Measurements from ENCODE around the gene HOXA11. TPM values are rescaled to one million over a fixed set of nuclear protein-coding genes. Genes with fewer than 3 reads are reported as not detected.

Gene HOXA11
- total and polyA plus RNA-seq, 5 donors from 2014 or later, result not detected

- no peak overlapping the region for H3K27ac Mint-ChIP-seq
- Histone ChIP-seq H3K27ac (ENCODE audit: insufficient read depth, low read length, poor library complexity, severe bottlenecking) (no peak overlapping the region), H3K4me3 (ENCODE audit: low read depth, low read length) (no peak overlapping the region), H3K27me3 (ENCODE audit: control insufficient read depth, insufficient read depth, low read length) (peaks cover 67% of the 10 kb centered on the region), H3K9me3 (ENCODE audit: control insufficient read depth in 2 of 2, low read length in 2 of 2) (peaks cover 0 to 6% of the 10 kb centered on the region in 2 experiments), H3K4me1 (ENCODE audit: control insufficient read depth, insufficient read depth, low read length, poor library complexity, severe bottlenecking) (peaks cover 28% of the 10 kb centered on the region), H3K36me3 (ENCODE audit: control insufficient read depth, insufficient read depth, low read length) (no peaks in the 10 kb centered on the region)
- DNase-seq, result no peak
- H3K4me1 Mint-ChIP-seq, result peaks cover 0 to 49% (median 16%) of the 10 kb centered on the region in 4 donors
- ATAC-seq (ENCODE audit: low read depth in 2 of 2), result no peak
- peaks cover 91% of the 10 kb centered on the region for H3K27me3 Mint-ChIP-seq
- peak overlapping the region in 3 of 4 donors; percentile 44 to 60 (median 47) for H3K4me3 Mint-ChIP-seq
- H3K36me3 Mint-ChIP-seq, result no peaks in the 10 kb centered on the region
- peaks cover 0 to 18% (median 0%) of the 10 kb centered on the region in 7 donors for H3K9me3 Mint-ChIP-seq
Measured at GRCh38 chr7:27198871-27199801, 14.1 kb upstream of the HOXA11 start.

DNA sequence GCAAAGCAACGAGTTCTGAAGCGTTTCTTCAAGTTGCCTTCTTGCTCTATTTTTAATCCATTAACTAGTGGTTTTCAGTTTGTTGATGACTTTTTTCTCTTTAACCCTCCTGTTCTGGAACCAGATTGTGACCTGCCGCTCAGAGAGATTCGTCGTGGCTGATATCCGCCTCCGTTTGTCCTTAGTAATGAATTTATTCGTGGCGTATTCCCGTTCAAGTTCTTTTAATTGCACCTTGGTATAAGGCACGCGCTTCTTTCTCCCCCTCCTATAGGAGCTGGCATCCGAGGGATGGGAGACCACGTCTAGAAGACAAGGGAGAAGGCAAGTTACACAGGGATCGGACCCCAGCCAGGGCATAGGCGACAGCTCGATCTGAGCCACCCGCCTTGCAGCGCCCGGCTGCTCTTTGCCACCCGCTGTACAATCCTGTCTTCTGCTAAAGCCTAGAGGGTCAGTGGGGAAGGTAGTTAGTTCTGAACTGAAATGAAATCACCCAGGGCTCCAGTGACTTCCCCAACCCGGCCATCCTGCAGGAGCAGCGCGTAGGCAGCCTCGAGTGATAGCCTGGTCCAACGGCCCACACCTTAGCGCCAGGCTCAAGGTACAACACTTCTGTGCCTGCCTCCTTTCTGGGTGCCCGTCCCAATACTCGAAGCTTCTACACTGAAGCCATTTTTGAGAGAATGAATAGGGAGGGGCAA is 13.3 kb upstream of the HOXA11 start:
- no peak for ATAC-seq (ENCODE audit: low read depth in 2 of 2)
- Mint-ChIP-seq H3K9me3 (peaks cover 0 to 18% (median 0%) of the 10 kb centered on the region in 7 donors), H3K4me1 (peaks cover 4 to 51% (median 16%) of the 10 kb centered on the region in 4 donors), H3K27ac (no peak overlapping the region), H3K27me3 (peaks cover 91% of the 10 kb centered on the region), H3K36me3 (no peaks in the 10 kb centered on the region), H3K4me3 (peak overlapping the region; percentile 1 to 68 (median 24))
- no peak for DNase-seq
- Histone ChIP-seq H3K4me3 (ENCODE audit: low read depth, low read length) (no peak overlapping the region), H3K27ac (ENCODE audit: insufficient read depth, low read length, poor library complexity, severe bottlenecking) (no peak overlapping the region), H3K9me3 (ENCODE audit: control insufficient read depth in 2 of 2, low read length in 2 of 2) (peaks cover 0 to 6% of the 10 kb centered on the region in 2 experiments), H3K4me1 (ENCODE audit: control insufficient read depth, insufficient read depth, low read length, poor library complexity, severe bottlenecking) (peaks cover 30% of the 10 kb centered on the region), H3K36me3 (ENCODE audit: control insufficient read depth, insufficient read depth, low read length) (no peaks in the 10 kb centered on the region), H3K27me3 (ENCODE audit: control insufficient read depth, insufficient read depth, low read length) (peaks cover 70% of the 10 kb centered on the region)

- H3K27ac Mint-ChIP-seq, result no peak overlapping the region
Measured at GRCh38 chr7:27197137-27198042, 12.4 kb upstream of the HOXA11 start.

GRCh38 chr7:27196287-27196767 is 11.3 kb upstream of the HOXA11 start:
- DNase-seq (peak; percentile 69 to 83 (median 75)), ATAC-seq (ENCODE audit: low read depth in 2 of 2) (peak; percentile 43 to 52)
- no peaks in the 10 kb centered on the region for H3K36me3 ChIP-seq (ENCODE audit: control insufficient read depth, insufficient read depth, low read length)
- Mint-ChIP-seq H3K27me3 (peaks cover 85% of the 10 kb centered on the region), H3K4me1 (peaks cover 4 to 49% (median 11%) of the 10 kb centered on the region in 4 donors), H3K4me3 (peak overlapping the region in 2 of 4 donors; percentile 22 to 70), H3K36me3 (no peaks in the 10 kb centered on the region), H3K27ac (no peak overlapping the region), H3K9me3 (peaks cover 0 to 10% (median 0%) of the 10 kb centered on the region in 7 donors)
- peaks cover 37% of the 10 kb centered on the region for H3K4me1 ChIP-seq (ENCODE audit: control insufficient read depth, insufficient read depth, low read length, poor library complexity, severe bottlenecking)
- H3K27ac ChIP-seq (ENCODE audit: insufficient read depth, low read length, poor library complexity, severe bottlenecking), result no peak overlapping the region
- H3K27me3 ChIP-seq (ENCODE audit: control insufficient read depth, insufficient read depth, low read length), result peaks cover 66% of the 10 kb centered on the region
- no peak overlapping the region for H3K4me3 ChIP-seq (ENCODE audit: low read depth, low read length)
- peaks cover 0 to 6% of the 10 kb centered on the region in 2 experiments for H3K9me3 ChIP-seq (ENCODE audit: control insufficient read depth in 2 of 2, low read length in 2 of 2)

More at GRCh38 chr7:27197137-27198042, 12.4 kb upstream of the HOXA11 start:
- Mint-ChIP-seq H3K9me3 (peaks cover 0 to 13% (median 0%) of the 10 kb centered on the region in 7 donors), H3K4me1 (peaks cover 4 to 51% (median 13%) of the 10 kb centered on the region in 4 donors), H3K36me3 (no peaks in the 10 kb centered on the region), H3K4me3 (peak overlapping the region in 2 of 4 donors; percentile 1 to 7), H3K27me3 (peaks cover 85% of the 10 kb centered on the region)
- DNase-seq (no peak), ATAC-seq (ENCODE audit: low read depth in 2 of 2) (no peak)
- Histone ChIP-seq H3K27ac (ENCODE audit: insufficient read depth, low read length, poor library complexity, severe bottlenecking) (no peak overlapping the region), H3K9me3 (ENCODE audit: control insufficient read depth in 2 of 2, low read length in 2 of 2) (peaks cover 0 to 6% of the 10 kb centered on the region in 2 experiments), H3K4me1 (ENCODE audit: control insufficient read depth, insufficient read depth, low read length, poor library complexity, severe bottlenecking) (peaks cover 39% of the 10 kb centered on the region), H3K27me3 (ENCODE audit: control insufficient read depth, insufficient read depth, low read length) (peaks cover 67% of the 10 kb centered on the region), H3K36me3 (ENCODE audit: control insufficient read depth, insufficient read depth, low read length) (no peaks in the 10 kb centered on the region), H3K4me3 (ENCODE audit: low read depth, low read length) (no peak overlapping the region)

DNA sequence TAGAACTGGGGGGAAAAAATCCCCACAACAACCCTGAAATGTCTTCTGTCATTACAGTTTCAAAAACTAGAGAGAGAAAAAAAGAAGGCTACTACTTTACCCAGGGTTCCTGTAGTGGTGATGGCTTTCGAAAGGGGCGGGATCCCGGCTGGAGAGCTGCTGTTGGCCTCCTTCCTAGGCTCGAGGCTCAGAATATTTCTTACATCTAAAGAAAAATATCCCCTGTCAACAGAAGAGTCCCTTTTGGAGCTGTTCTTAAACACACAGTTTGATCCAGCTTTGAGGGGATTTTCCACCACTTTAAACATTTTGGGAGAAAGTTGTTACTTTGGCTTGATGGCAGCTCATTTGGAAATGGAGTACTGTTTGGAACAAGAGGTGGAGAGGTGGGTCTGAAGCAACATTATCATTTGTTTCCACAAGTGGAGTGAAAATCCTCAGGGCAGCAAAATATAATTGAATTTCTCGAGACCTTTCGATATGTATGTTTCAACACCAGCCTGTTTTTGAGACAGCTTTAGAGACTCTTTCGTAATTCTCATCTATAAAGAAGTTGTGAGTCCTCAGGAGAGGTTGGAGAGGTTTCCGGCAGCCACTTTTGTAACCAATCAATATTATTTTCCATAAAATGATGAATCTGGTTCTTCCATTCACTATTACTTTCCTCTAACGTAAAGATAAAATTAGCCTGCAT is 9.8 kb upstream of the HOXA11 start:
- no peak overlapping the region for H3K27ac ChIP-seq (ENCODE audit: insufficient read depth, low read length, poor library complexity, severe bottlenecking)
- no peaks in the 10 kb centered on the region for H3K36me3 ChIP-seq (ENCODE audit: control insufficient read depth, insufficient read depth, low read length)
- H3K4me3 ChIP-seq (ENCODE audit: low read depth, low read length), result no peak overlapping the region
- DNase-seq, result no peak
- peaks cover 0 to 6% of the 10 kb centered on the region in 2 experiments for H3K9me3 ChIP-seq (ENCODE audit: control insufficient read depth in 2 of 2, low read length in 2 of 2)
- no peak overlapping the region for H3K27ac Mint-ChIP-seq
- peaks cover 90% of the 10 kb centered on the region for H3K27me3 Mint-ChIP-seq
- peaks cover 0 to 5% (median 0%) of the 10 kb centered on the region in 7 donors for H3K9me3 Mint-ChIP-seq
- peaks cover 26% of the 10 kb centered on the region for H3K4me1 ChIP-seq (ENCODE audit: control insufficient read depth, insufficient read depth, low read length, poor library complexity, severe bottlenecking)
- peaks cover 4 to 47% (median 9%) of the 10 kb centered on the region in 4 donors for H3K4me1 Mint-ChIP-seq
- no peaks in the 10 kb centered on the region for H3K36me3 Mint-ChIP-seq
- H3K27me3 ChIP-seq (ENCODE audit: control insufficient read depth, insufficient read depth, low read length), result peaks cover 73% of the 10 kb centered on the region
- ATAC-seq (ENCODE audit: low read depth in 2 of 2), result no peak
- peak overlapping the region in 2 of 4 donors; percentile 6 to 85 for H3K4me3 Mint-ChIP-seq

GRCh38 chr7:27194002-27194352 is 8.9 kb upstream of the HOXA11 start:
- Mint-ChIP-seq H3K4me1 (peaks cover 4 to 53% (median 12%) of the 10 kb centered on the region in 4 donors), H3K36me3 (no peaks in the 10 kb centered on the region), H3K4me3 (peak overlapping the region in 2 of 4 donors; percentile 6 to 65), H3K27me3 (peaks cover 95% of the 10 kb centered on the region), H3K9me3 (peaks cover 0 to 5% (median 0%) of the 10 kb centered on the region in 7 donors), H3K27ac (no peak overlapping the region)
- no peaks in the 10 kb centered on the region for H3K36me3 ChIP-seq (ENCODE audit: control insufficient read depth, insufficient read depth, low read length)
- peaks cover 0 to 6% of the 10 kb centered on the region in 2 experiments for H3K9me3 ChIP-seq (ENCODE audit: control insufficient read depth in 2 of 2, low read length in 2 of 2)
- no peak overlapping the region for H3K27ac ChIP-seq (ENCODE audit: insufficient read depth, low read length, poor library complexity, severe bottlenecking)
- no peak overlapping the region for H3K4me3 ChIP-seq (ENCODE audit: low read depth, low read length)
- peaks cover 79% of the 10 kb centered on the region for H3K27me3 ChIP-seq (ENCODE audit: control insufficient read depth, insufficient read depth, low read length)
- ATAC-seq (ENCODE audit: low read depth in 2 of 2) (no peak), DNase-seq (no peak)
- peaks cover 26% of the 10 kb centered on the region for H3K4me1 ChIP-seq (ENCODE audit: control insufficient read depth, insufficient read depth, low read length, poor library complexity, severe bottlenecking)
